HG02884 (cell line): ENCODE data around the gene ASB10.

Experiments
- ATAC-seq: cut with Tn5 transposase; IDR thresholded peaks from one replicate; pipeline ENCODE4 v1.9.1; 2021; ENCODE audit warnings: mild to moderate bottlenecking, moderate library complexity; ENCODE audit not compliant: unreplicated experiment

ASB10 gene

GRCh38 chr7:151167197-151167961 lies 19.7 kb downstream of the ASB10 start, which contains the start of gene GBX1:
Gene GBX1 (minus strand): TSS chr7:151167694. CDS start chr7:151167548, 146 bp downstream.
- no peak for ATAC-seq

- ATAC-seq: no peak
Observed at GRCh38 chr7:151166629-151167196, 20.3 kb downstream of the ASB10 start.

- ATAC-seq: no peak
Observed at GRCh38 chr7:151161757-151162156, 25.3 kb downstream of the ASB10 start.

- no peak for ATAC-seq
Observed at GRCh38 chr7:151157645-151158329, 29.3 kb downstream of the ASB10 start.

- no peak for ATAC-seq
Observed at GRCh38 chr7:151152643-151153513, 34.2 kb downstream of the ASB10 start.

GRCh38 chr7:151150388-151150787 lies 36.7 kb downstream of the ASB10 start:
- ATAC-seq: no peak

GRCh38 chr7:151148319-151149259 lies 38.5 kb downstream of the ASB10 start:
- ATAC-seq: no peak

- ATAC-seq: no peak
Observed at GRCh38 chr7:151146761-151147160, 40.3 kb downstream of the ASB10 start.

- no peak for ATAC-seq
Observed at GRCh38 chr7:151144387-151144786, 42.7 kb downstream of the ASB10 start.

- no peak for ATAC-seq
Observed at GRCh38 chr7:151143261-151144015, 43.6 kb downstream of the ASB10 start.

GRCh38 chr7:151142686-151143040 lies 44.4 kb downstream of the ASB10 start:
- ATAC-seq: no peak

- no peak for ATAC-seq
Observed at GRCh38 chr7:151141855-151142685, 45.0 kb downstream of the ASB10 start.

- ATAC-seq: no peak
Observed at GRCh38 chr7:151141311-151141854, 45.7 kb downstream of the ASB10 start.

GRCh38 chr7:151140826-151141225 lies 46.2 kb downstream of the ASB10 start:
- no peak for ATAC-seq

- ATAC-seq: no peak
Observed at GRCh38 chr7:151139791-151140190, 47.3 kb downstream of the ASB10 start.

GRCh38 chr7:151139071-151139790 lies 47.8 kb downstream of the ASB10 start:
- ATAC-seq: no peak

GRCh38 chr7:151138153-151138851 lies 48.7 kb downstream of the ASB10 start:
- ATAC-seq: no peak
